T-helper 9 cell (primary cell): Measurements from ENCODE around the gene LRRC59.
"Not testable (repeated sequence)": the region's sequence is repeated elsewhere in the genome, so short reads cannot be mapped to it uniquely, and the experiment has no call there.

Experiments
- DNase-seq: peaks from one replicate; pipeline ENCODE4 v3.0.0-alpha.2; 2020

Gene LRRC59

DNA sequence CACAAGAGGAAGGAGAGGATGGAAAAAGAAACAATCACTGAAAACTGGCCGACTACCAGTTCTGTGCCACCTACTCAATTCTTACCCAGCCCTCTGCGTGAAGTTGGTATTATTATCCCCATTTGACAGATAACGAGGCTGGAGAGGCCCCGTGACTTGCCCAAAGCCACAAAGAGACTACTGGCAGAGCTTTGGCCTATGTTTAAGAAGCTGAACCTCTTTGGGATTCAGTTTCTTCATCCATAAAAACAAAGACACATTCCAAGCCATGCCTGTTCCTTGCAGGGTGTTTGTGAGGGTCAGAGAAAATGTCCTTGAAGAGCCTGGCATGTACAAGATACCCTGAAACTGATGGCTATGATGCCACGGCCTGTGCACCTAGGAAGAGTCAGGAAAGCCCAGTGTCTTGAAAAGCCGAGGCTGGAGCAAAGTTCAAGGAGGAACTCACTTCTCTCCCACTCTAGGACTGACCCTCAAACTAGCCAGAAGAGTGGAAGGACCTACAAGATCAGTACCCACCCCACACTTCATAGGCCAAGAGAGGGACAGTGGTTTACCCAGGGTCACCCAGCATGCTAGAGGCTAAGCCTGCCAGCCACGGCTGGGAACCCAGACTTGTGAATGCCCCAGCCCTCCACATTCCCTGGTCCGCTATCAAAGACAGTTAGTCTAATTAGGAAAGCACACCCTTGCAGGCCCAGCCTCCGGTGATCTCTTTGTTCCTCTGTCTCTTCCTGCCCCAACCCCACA lies 27.1 kb upstream of the LRRC59 start:
- DNase-seq = no peak

- DNase-seq = no peak
These were observed 26.3 kb upstream of the LRRC59 start for GRCh38 chr17:50423553-50424159.

DNA sequence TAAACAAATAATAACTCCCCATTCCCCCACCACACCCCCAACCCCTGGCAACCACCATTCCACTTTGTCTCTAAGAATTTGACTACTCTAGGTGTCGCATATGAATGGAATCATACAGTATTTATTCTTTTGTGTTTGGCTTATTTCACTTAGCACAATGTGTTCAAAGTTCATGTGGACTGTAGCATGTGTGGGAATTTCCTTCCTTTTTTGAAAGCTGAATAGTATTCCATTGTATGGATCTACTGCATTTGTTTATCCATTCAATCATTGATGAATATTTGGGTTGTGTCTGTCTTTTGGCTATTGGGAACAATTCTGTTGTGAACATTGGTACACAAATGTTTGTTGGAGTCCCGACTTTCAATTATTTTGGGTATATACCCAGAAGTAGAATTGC lies 25.4 kb upstream of the LRRC59 start:
- DNase-seq = no peak

GRCh38 chr17:50421308-50422051 lies 24.2 kb upstream of the LRRC59 start:
- no peak for DNase-seq

- DNase-seq = no peak
These were observed 23.2 kb upstream of the LRRC59 start for GRCh38 chr17:50420419-50421112.

DNA sequence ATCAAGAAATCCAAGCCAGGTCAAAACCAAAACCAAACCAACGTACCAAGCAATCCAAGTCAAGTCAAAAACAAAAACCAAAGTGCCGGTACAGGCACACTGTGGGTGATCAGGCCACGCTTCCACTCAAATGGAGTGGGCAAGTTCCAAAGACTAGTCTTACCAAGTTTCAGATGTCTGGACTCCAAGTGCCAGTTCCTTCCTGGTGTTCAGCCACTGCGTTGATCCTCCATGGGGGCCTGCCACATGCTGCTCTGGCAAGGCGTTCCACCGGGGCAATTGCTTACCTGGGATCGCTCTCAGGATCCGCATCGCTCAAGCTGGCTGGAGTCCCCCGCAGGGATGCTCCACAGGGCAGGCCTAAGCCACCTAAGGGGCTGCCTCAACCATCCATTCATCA lies 22.3 kb upstream of the LRRC59 start:
- DNase-seq = not testable (repeated sequence)

GRCh38 chr17:50414808-50415207 lies 17.5 kb upstream of the LRRC59 start:
- no peak for DNase-seq

- DNase-seq = no peak
These were observed 14.9 kb upstream of the LRRC59 start for GRCh38 chr17:50412188-50412732.

GRCh38 chr17:50407921-50408320 lies 10.6 kb upstream of the LRRC59 start:
- no peak for DNase-seq

DNA sequence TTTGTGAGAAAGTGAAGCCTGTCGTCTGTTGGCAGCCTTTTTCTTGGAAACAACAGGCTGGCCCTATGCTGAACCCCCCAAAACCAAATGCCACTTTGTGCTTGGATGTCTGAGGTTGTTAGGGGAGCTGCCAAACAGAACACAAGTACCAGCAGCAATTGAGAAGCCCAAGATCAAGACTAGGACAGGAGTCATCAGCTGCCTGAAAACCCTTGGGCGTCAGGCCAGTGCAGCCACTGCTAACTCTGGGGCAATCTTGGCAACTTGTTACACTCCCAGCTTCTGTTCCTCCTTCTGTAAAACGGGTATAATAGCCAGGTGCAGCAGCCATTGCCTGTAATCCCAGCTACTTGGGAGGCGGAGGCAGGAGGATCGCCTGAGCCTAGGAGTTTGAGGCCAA lies 9.3 kb upstream of the LRRC59 start:
- DNase-seq = no peak

DNA sequence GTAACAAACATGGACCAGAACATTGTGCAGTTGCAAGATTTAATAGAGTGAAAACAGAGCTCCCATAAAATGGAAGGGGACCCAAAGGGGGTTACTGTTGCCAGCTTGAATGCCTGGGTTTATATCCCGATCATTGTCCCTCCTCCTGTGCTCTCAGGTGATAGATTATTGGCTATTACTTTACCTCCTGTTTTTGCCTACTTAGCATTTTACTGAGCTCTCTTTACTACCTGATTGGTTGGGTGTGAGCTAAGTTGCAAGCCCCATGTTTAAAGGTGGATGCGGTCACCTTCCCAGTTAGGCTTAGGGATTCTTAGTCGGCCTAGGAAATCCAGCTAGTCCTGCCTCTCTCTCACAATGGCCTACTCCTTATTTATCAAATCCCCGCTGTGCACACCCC lies 8.0 kb upstream of the LRRC59 start:
- not testable (repeated sequence) for DNase-seq

DNA sequence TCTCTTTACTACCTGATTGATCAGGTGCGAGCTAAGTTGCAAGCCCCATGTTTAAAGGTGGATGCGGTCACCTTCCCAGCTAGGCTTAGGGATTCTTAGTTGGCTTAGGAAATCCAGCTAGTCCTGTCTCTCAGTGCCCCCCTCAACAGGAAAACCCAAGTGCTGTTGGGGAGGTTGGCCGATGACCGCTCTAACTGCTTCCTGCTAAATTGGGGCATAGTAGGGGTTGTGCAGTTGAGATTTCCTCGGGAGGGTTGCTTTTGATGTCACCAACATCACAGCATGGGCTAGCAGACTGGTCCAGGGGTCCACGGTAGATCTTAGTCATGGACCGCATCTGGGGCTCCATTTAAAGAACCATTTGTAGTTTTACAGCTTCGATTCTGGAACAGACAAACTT lies 2.3 kb upstream of the LRRC59 start:
- DNase-seq = not testable (repeated sequence)

DNA sequence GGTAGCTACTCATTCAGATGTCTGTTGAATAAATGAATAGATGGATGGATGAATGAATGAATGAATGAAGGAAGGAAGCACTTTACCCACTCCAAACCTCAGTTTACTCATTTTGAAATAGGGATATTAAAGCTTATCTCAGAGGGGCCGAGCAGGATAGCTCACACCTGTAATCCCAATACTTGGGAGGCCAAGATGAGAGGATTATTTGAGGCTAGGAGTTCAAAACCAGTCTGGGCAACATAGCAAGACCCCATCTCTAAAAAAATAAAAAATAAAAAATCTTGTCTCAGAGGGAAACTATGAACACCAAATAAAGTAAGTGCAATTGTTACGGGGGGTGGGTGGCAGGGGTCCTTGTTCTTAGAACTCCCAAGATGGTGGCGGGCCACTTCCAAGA lies 1.3 kb upstream of the LRRC59 start:
- not testable (repeated sequence) for DNase-seq

DNA sequence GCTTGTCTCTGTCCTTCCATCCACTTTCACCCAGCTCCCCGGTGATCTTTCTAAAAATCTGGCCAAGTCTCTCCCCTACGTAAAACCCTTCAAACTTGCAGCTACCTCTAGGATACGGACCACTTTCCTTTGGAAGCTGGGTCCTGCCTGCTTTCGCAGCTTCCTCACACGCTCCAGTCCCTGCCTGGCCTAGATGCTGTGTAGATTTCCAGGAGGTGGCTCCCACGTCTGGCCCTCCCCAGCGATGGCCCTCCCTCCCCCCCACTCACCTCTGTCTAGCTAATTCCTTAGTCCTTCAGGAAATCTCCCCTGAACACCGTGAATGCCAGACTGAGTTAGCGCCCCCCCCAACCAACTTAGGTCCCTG lies 579 bp upstream of the LRRC59 start:
- DNase-seq = no peak

- DNase-seq = no peak
These were observed 837 bp downstream of the LRRC59 start for GRCh38 chr17:50396261-50397110.

- no peak for DNase-seq
These were observed 2.6 kb downstream of the LRRC59 start for GRCh38 chr17:50394711-50395110.

- no peak for DNase-seq
These were observed 3.6 kb downstream of the LRRC59 start for GRCh38 chr17:50393700-50394099.

DNA sequence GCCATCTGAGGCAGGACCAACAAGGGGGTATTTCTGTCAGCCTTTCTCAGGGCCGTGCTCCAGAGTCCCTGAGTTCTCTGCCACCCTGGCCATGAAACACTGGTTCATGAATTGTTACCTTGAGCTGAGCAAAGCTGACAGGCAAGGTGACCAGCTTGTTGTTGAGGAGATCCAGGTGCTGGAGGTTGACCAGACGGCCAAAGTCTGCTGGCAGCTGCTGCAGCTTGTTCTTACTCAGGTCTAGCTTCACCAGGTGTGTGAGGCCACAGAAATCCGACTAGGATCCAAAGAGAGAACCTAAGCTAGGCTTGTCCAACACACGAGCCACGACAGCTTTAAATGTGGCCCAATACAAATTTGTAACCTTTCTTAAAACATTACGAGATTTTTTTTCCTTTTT lies 4.7 kb downstream of the LRRC59 start:
- DNase-seq = no peak

- DNase-seq = no peak
These were observed 7.8 kb downstream of the LRRC59 start for GRCh38 chr17:50389534-50389933.

DNA sequence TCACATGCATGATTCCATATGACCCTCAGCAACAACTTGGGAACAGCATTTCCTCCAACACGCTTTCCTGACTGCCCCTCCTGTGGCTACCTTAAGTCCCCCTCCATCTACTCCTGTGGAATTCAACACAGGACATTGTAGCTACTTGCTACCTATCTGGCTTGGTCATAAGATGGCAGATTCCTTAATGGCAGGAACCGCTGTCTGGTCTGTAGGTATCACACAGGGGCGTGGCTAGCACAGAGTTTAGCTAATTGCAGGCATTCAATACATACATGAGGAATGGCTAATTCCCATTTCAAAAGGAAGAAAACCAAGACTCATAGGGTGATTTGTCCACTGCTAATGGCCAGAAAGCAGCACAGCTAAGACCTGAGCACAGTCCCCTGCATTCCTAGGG lies 8.6 kb downstream of the LRRC59 start:
- no peak for DNase-seq

DNA sequence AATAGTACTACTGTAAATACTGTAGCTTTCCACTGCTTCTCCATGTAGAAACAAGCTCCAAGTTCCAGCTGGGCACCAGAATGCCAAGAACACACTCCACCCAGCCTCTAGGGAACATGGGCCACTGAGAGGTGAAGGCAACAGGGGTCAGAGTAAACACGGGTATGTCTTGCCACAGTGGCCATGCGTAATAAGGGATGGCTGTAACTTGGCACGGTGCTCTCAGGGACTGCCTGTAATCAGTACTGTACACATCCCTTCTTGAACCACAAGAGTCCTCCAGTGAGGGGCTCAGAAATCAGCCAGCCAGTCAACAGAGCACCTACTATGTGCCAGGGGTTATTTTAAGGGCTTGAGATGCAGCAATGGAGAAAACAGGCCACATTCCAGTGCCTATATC lies 10.8 kb downstream of the LRRC59 start:
- no peak for DNase-seq

GRCh38 chr17:50382931-50383330 lies 14.4 kb downstream of the LRRC59 start:
- DNase-seq = no peak
